ENCODE data around the gene CMTM5. TPM values are rescaled to one million over a fixed set of nuclear protein-coding genes. Genes with fewer than 3 reads are reported as not detected.

The CMTM5 gene
- total and polyA plus RNA-seq, 2 donors (not counting 3 experiments of a cell fraction or from before 2014, with no cell fraction given): not detected

- CTCF ChIA-PET: no interaction called here
- Histone ChIP-seq H3K4me2 (ENCODE audit: insufficient read depth, low read length) (no peak overlapping the region), H3K27me3 (ENCODE audit: control insufficient read depth in 2 of 2, insufficient read depth in 2 of 2, low read length in 2 of 2) (no peaks in the 10 kb centered on the region), H3K27ac (ENCODE audit: insufficient read depth, low read depth, low read length) (no peak overlapping the region), H3K9ac (replicated peaks; ENCODE audit: extremely low read depth, insufficient read depth, low read length) (no peak overlapping the region), H3K79me2 (ENCODE audit: control insufficient read depth, insufficient read depth, low read length) (no peaks in the 10 kb centered on the region), H3K4me3 (replicated peaks in 1 of 3; ENCODE audit: insufficient read depth in 1 of 3, low read depth in 1 of 3, low read length in 3 of 3) (no peak overlapping the region), H3K36me3 (ENCODE audit: control insufficient read depth in 2 of 2, extremely low read depth in 1 of 2, insufficient read depth in 2 of 2, low read length in 2 of 2) (no peaks in the 10 kb centered on the region), H3K4me1 (ENCODE audit: control insufficient read depth, extremely low read depth, insufficient read depth, low read length) (no peaks in the 10 kb centered on the region), H3K9me1 (replicated peaks; ENCODE audit: control insufficient read depth, extremely low read depth, insufficient read depth, low read length) (no peaks in the 10 kb centered on the region), H2AFZ (ENCODE audit: low read depth, low read length) (no peak overlapping the region), H4K20me1 (replicated peaks; ENCODE audit: control insufficient read depth, extremely low read depth, insufficient read depth, low read length) (no peaks in the 10 kb centered on the region), H3K9me3 (replicated peaks; ENCODE audit: control insufficient read depth, insufficient read depth, low read length) (no peaks in the 10 kb centered on the region)
- POLR2A ChIA-PET: no interaction called here
- intact Hi-C loops (cut with micrococcal nuclease): no loop called here
- dilution Hi-C loops (cut with MboI; ENCODE audit: extremely low pct_ligation_motif_present, low sequenced_read_pairs): no loop called here
- FAIRE-seq: no peak
- no peak for DNase-seq (ENCODE audit: low read depth, low spot score)
- no TSS peak for BruUV-seq (replicated peaks)
- TF ChIP-seq POLR2AphosphoS5 (IDR thresholded peaks at IDR 0.05; ENCODE audit: insufficient read depth, low read depth, low read length): no peak
Observed at GRCh38 chr14:23403908-23404307, 27.1 kb downstream of the CMTM5 start.

GRCh38 chr14:23404331-23404900, 27.6 kb downstream of the CMTM5 start:
- Histone ChIP-seq H3K27ac (ENCODE audit: insufficient read depth, low read depth, low read length) (no peak overlapping the region), H4K20me1 (replicated peaks; ENCODE audit: control insufficient read depth, extremely low read depth, insufficient read depth, low read length) (no peaks in the 10 kb centered on the region), H3K79me2 (ENCODE audit: control insufficient read depth, insufficient read depth, low read length) (no peaks in the 10 kb centered on the region), H3K9me1 (replicated peaks; ENCODE audit: control insufficient read depth, extremely low read depth, insufficient read depth, low read length) (no peaks in the 10 kb centered on the region), H2AFZ (ENCODE audit: low read depth, low read length) (no peak overlapping the region), H3K4me1 (ENCODE audit: control insufficient read depth, extremely low read depth, insufficient read depth, low read length) (no peaks in the 10 kb centered on the region), H3K9ac (replicated peaks; ENCODE audit: extremely low read depth, insufficient read depth, low read length) (no peak overlapping the region), H3K4me3 (replicated peaks in 1 of 3; ENCODE audit: insufficient read depth in 1 of 3, low read depth in 1 of 3, low read length in 3 of 3) (no peak overlapping the region), H3K4me2 (ENCODE audit: insufficient read depth, low read length) (no peak overlapping the region), H3K27me3 (ENCODE audit: control insufficient read depth in 2 of 2, insufficient read depth in 2 of 2, low read length in 2 of 2) (no peaks in the 10 kb centered on the region), H3K36me3 (ENCODE audit: control insufficient read depth in 2 of 2, extremely low read depth in 1 of 2, insufficient read depth in 2 of 2, low read length in 2 of 2) (no peaks in the 10 kb centered on the region), H3K9me3 (replicated peaks; ENCODE audit: control insufficient read depth, insufficient read depth, low read length) (no peaks in the 10 kb centered on the region)
- ChIA-PET POLR2A (no interaction called here), CTCF (no interaction called here)
- dilution Hi-C loops (cut with MboI; ENCODE audit: extremely low pct_ligation_motif_present, low sequenced_read_pairs) (no loop called here), intact Hi-C loops (cut with micrococcal nuclease) (no loop called here)
- TF ChIP-seq CTCF (IDR thresholded peaks at IDR 0.05; ENCODE audit: extremely low read depth in 1 of 2, insufficient read depth in 1 of 2, low read depth in 1 of 2, low read length in 2 of 2) (no peak), POLR2AphosphoS5 (IDR thresholded peaks at IDR 0.05; ENCODE audit: insufficient read depth, low read depth, low read length) (no peak), POLR2A (IDR thresholded peaks at IDR 0.05; ENCODE audit: low read depth, low read length) (no peak), GATA2 (IDR thresholded peaks at IDR 0.05; ENCODE audit: insufficient read depth, insufficient read length, low read depth, low read length) (no peak), MAX (IDR thresholded peaks at IDR 0.05; ENCODE audit: insufficient read depth, insufficient read length) (no peak), EZH2 (IDR thresholded peaks at IDR 0.05; ENCODE audit: borderline replicate concordance, low read depth, low read length, severe bottlenecking) (no peak), JUN (IDR thresholded peaks at IDR 0.05; ENCODE audit: borderline replicate concordance, insufficient read depth, insufficient read length, low read depth) (no peak), MYC (IDR thresholded peaks at IDR 0.05; ENCODE audit: low read depth, low read length) (no peak), FOS (IDR thresholded peaks at IDR 0.05; ENCODE audit: borderline replicate concordance, insufficient read depth, low read length) (no peak)
- FAIRE-seq (no peak), DNase-seq (ENCODE audit: low read depth, low spot score) (no peak)
- BruUV-seq (replicated peaks): no TSS peak
